ENCODE measurements around the gene PPARA.

PPARA gene

GRCh38 chr22:46278656-46279645, 128.6 kb downstream of the PPARA start:
- H3K4me3 ChIP-seq (ENCODE audit: low read depth, low read length) = no peak overlapping the region
- DNase-seq (ENCODE audit: low read depth) = no peak
- TF ChIP-seq, protein P1, sequence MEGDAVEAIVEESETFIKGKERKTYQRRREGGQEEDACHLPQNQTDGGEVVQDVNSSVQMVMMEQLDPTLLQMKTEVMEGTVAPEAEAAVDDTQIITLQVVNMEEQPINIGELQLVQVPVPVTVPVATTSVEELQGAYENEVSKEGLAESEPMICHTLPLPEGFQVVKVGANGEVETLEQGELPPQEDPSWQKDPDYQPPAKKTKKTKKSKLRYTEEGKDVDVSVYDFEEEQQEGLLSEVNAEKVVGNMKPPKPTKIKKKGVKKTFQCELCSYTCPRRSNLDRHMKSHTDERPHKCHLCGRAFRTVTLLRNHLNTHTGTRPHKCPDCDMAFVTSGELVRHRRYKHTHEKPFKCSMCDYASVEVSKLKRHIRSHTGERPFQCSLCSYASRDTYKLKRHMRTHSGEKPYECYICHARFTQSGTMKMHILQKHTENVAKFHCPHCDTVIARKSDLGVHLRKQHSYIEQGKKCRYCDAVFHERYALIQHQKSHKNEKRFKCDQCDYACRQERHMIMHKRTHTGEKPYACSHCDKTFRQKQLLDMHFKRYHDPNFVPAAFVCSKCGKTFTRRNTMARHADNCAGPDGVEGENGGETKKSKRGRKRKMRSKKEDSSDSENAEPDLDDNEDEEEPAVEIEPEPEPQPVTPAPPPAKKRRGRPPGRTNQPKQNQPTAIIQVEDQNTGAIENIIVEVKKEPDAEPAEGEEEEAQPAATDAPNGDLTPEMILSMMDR (IDR thresholded peaks at IDR 0.05; ENCODE audit: control insufficient read depth, extremely low read depth, insufficient read depth) = no peak

GRCh38 chr22:46280063-46280817, 129.9 kb downstream of the PPARA start:
- no peak for DNase-seq (ENCODE audit: low read depth)
- TF ChIP-seq, protein P1 (IDR thresholded peaks at IDR 0.05; ENCODE audit: control insufficient read depth, extremely low read depth, insufficient read depth) = no peak
- H3K4me3 ChIP-seq (ENCODE audit: low read depth, low read length) = no peak overlapping the region

- DNase-seq (ENCODE audit: low read depth) = no peak
- H3K4me3 ChIP-seq (ENCODE audit: low read depth, low read length) = no peak overlapping the region
- TF ChIP-seq, protein P1 (IDR thresholded peaks at IDR 0.05; ENCODE audit: control insufficient read depth, extremely low read depth, insufficient read depth) = no peak
Measured at GRCh38 chr22:46280999-46281623, 130.8 kb downstream of the PPARA start.

GRCh38 chr22:46281866-46282678, 131.7 kb downstream of the PPARA start:
- no peak for DNase-seq (ENCODE audit: low read depth)
- TF ChIP-seq, protein P1 (IDR thresholded peaks at IDR 0.05; ENCODE audit: control insufficient read depth, extremely low read depth, insufficient read depth) = no peak
- H3K4me3 ChIP-seq (ENCODE audit: low read depth, low read length) = no peak overlapping the region

DNA sequence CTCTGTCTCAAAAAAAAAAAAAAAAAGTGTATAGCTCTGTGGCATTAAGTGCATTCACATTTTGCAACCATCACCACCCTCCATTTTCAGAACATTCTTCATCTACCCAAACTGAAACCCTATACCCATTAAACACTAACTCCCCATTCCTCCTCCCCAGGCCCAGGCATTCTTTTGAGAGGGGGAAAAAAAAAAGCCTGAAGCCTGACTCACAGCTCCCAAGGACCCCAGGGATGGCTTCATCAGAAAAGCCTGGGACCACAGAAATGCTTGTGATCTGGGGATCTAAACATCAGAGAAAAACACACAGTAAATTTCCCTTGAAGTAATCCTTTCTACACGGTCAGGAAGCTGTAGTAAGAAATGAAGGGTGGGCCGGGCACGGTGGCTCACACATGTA, 135.7 kb downstream of the PPARA start:
- no peak for DNase-seq (ENCODE audit: low read depth)
- H3K4me3 ChIP-seq (ENCODE audit: low read depth, low read length) = no peak overlapping the region
- TF ChIP-seq, protein P1 (IDR thresholded peaks at IDR 0.05; ENCODE audit: control insufficient read depth, extremely low read depth, insufficient read depth) = no peak
